Measurements from ENCODE around the gene ACAD10.
"Not testable (repeated sequence)": the region's sequence is repeated elsewhere in the genome, so short reads cannot be mapped to it uniquely, and the experiment has no call there.

Gene ACAD10

DNA sequence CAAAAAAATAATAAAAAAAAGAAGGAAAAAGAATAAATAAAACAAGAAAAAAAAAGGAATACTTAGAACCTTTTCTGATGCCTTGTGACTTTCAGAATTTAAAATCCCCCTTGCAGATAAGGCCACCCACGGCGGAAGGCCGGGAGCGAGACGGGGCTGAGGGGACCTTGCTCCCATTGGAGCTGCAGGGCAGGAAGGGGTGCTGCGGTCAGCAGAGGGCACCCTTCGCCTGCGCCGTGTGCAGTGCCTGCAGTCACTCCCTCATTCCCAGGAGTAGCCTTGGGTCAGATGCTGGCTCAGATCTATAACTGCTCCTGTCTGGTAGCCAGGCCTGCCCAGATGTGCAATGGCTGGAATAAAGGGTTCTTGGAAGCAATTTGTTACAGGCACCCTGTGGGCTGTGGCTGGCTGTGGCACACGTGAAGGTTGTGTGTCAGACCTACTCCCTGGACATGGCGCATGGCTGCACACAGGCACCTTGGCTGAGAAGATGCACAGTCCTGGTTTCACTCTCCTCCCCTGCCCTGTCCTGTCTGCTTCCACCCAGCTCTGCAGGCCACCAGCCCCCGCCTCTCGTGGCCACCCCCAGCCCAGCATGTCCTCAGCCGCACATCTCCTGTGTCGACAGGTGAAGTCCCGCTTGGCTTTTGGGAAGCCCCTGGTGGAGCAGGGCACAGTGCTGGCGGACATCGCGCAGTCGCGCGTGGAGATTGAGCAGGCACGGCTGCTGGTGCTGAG is 67.5 kb downstream of the ACAD10 start:
- DNase-seq (peak; percentile 26), ATAC-seq (no peak)

DNA sequence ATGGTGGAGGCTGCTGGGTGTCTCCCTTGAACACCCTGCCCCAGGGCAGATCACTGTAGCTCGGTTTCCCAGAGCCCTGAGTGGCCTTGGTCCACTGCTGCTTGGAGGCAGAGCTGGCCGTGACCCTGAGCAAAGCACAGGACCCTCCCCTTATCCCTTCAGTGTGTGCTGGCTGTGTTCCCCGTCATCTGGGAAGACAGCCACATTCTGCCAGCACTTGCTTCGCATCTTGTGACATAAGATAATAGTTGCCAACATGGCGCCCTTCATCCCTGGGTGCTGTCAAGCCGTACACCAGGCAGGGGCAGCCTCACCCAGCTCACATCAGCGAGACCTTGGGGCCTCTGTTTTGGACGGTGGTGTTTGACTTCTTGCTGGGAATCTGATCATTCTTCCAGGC is 68.8 kb downstream of the ACAD10 start:
- DNase-seq (no peak), ATAC-seq (no peak)

DNA sequence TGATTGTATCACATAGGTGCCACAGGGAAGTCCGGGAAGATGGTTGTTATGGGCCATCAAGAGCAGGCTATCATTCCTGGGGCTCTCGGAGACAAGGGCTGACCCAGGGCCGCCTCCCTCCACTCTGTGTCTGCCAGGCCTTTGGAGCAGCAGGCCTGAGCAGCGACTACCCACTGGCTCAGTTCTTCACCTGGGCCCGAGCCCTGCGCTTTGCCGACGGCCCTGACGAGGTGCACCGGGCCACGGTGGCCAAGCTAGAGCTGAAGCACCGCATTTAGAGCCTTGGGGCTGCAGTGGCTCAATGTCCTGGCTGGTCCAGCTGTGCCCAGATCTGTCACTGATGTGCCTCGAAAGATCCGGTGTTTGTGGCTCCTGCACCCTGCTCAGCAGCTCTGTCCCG is 70.3 kb downstream of the ACAD10 start:
- DNase-seq: no peak

DNA sequence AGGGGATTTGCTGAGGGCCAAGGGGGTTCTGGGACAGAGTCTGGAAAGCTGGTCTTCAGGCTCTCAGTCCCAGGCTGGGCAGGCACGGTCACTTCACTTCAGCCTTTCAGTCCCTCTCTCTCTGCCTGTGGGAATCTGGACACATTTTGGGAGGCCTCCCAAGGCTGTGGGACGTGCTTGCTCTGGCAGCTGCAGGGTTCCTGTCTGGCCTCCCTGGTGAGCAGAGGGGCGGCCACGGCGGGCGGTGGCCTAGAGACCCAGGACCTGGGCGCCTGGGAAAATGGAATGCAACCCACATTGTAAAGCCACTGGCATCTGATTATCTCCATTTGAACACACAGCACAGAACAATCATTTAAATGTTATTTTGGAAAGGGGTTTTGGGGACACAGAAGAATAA is 70.8 kb downstream of the ACAD10 start:
- DNase-seq (no peak), ATAC-seq (no peak)

More for the DNA sequence above, 70.3 kb downstream of the ACAD10 start:
- ATAC-seq: no peak

DNA sequence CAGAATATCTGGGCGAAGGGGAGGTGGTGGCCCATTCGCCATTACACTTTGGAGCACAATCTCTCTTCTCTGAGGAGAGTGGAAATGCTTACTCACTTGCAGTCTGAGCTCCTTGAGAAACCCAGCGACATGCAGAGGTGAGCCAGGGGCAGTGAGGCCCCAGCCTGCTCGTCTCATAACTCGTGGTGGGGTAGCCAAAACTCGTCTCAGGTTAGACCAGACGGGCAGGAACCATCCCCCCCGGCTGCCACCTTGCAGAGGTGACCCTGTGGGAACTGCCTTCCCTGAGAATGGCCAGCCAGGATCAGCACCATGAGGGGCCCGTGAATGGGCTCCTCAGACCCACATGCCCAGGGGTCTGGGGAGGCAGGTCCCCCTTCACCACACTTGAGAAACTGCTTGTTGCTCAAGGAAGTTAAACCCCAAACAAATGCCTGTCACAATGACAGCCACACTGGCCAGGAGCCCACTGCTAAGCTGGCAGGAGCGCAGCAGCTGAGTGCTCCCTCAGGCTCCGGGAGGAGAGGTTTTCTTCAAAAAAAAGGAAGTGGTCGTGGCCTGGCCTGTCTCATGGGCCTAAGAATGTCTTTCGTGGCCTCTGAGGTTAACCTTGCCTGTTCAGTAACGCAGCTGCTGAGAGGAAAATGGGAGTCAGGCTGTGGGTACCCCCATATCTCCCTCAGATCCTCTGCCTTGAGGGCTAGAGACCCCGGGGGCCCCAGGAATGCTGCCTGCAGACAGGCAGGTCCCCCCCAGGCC is 71.7 kb downstream of the ACAD10 start:
- no peak for DNase-seq
- peak; percentile 63 for ATAC-seq

DNA sequence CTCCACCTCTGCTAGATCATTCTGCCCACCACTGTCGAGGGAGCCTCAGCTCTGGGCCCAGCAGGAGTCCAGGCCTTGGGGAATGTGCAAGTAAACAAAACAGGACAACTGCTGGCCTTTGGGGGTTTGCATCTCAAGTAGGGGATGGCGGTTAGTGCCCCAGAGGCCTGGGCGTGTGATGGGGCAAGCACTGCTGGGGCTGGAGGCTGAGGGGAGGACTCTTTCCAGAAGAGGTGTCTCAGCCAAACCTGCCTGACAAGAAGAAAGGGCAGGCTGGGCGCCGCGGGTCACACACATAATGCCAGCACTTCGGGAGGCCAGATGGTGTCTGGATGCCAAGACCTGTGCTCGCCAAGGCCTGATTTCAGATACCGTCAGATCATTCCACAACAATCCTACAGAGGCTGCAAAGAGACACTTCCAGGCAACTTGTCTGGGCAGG is 72.3 kb downstream of the ACAD10 start:
- DNase-seq (no peak), ATAC-seq (no peak)

DNA sequence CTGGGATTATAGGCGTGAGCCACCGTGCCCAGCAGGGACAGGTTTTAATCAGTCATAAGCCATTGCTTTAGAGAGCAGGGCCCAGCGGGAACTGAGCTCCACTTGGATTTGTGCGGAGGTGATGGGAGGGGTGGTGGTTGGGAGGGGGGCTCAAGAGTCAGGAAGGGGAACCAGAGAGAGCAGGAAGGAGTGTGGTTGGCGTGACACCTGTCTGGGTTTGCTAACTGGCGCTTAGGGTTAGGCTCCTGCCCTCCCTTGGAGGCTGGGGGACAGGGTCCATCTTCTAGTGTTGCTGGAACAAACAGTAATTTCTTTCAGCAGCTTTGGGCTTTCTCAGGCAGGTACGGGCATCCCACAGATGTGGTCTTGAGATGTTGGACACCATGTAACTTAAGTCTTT is 73.4 kb downstream of the ACAD10 start:
- no peak for ATAC-seq
- DNase-seq: no peak

DNA sequence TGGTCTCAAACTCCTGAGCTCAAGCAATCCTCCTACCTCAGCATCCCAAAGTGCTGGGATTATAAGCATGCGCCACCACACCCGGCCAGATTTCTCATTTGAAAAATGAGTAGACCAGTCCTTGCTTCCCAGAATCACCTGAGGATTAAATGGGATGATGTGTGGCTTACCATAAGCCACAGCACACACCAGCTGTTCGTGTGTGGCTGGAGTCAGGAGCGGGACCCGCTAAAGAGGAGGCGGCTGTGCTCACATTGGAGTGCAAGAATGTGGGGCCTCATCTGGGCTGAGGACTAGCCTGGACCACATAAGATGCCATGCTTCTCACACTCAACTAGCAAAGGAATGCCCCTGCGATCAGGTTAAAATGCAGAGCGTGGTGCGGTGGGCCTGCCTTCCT is 74.1 kb downstream of the ACAD10 start:
- no peak for ATAC-seq
- no peak for DNase-seq

DNA sequence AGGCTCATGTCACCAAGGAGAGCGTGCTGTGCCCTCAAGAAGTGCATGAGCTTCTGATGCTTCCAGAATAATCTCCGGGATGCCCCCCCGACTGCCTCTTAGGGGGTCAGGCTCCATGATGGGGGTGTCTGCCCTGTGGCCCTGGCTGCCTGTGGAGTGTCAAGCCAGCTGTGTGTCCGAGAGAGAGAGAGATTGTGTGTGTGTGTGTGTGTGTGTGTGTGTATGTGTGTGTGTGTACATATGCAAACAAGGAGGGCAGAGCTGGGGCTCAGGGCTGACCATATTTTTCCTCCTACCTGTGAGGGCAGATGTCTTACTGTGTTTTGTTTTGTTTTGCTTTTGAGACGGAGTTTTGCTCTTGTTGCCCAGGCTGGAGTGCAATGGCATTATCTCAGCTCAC is 75.2 kb downstream of the ACAD10 start:
- DNase-seq: no peak
- no peak for ATAC-seq

DNA sequence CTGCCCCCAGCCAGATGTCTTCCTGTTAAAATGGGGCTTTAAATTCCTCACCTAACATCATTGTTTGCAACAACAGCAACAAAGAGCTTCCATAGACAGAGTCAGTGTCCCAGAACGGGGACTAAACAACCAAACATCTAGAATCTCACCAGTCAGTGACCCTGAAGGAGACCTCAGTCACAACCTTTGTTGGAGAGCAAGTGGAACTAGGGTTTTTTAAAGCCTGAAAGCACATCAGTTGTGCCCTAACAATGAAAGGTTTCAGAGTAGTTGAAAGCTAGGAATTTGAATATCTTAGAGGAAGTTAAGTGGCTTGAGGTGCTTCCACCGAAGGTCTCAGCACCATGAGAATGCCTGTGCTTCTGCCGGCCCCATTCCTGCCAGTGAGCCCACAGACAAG is 75.9 kb downstream of the ACAD10 start:
- no peak for DNase-seq
- ATAC-seq: no peak

DNA sequence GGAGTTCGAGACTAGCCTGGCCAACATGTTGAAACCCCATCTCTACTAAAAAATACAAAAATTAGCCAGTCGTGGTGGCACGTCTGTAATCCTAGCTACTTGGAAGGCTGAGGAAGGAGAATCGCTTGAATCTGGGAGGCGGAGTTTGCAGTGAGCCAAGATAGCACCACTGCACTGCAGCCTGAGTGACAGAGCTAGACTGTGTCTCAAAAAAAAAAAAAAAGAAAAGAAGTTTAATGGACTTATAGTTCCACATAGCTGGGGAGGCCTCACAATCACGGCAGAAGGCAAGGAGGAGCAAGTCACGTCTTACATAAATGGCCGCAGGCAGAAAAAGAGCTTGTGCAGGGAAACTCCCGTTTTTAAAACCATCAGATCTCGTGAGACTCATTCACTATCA is 77.7 kb downstream of the ACAD10 start:
- ATAC-seq, DNase-seq: not testable (repeated sequence)

DNA sequence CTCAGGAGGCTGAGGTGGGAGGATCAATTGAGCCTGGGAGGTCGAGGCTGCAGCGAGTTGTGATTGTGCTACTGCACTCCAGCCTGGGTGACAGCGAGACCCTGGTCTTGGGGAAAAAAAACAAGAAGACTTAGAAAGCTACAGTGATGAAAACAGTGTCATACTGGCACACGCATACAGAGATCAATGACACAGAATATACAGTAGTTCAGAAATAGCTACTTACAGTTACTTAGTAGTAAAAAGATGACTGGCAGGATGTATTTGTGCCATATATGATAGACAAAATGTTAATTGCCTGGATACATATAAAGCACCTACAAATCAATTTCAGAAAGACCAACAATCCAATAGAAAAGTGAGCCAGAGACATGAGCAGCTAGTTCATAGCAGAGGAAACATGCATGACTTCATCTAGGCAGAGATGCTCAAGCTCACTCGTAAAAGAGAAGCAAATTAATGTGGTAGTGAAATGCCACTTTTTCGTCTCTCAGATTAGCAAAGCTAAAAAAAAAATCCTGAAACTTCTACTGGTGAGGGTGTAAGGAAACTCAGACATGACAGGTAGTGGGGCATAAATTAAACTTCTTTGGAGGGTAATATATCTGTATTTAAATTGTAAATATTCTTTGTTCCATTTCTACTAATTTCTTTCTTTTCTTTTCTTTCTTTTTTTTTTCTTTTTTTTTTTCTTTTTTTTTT is 78.4 kb downstream of the ACAD10 start:
- no peak for ATAC-seq

DNA sequence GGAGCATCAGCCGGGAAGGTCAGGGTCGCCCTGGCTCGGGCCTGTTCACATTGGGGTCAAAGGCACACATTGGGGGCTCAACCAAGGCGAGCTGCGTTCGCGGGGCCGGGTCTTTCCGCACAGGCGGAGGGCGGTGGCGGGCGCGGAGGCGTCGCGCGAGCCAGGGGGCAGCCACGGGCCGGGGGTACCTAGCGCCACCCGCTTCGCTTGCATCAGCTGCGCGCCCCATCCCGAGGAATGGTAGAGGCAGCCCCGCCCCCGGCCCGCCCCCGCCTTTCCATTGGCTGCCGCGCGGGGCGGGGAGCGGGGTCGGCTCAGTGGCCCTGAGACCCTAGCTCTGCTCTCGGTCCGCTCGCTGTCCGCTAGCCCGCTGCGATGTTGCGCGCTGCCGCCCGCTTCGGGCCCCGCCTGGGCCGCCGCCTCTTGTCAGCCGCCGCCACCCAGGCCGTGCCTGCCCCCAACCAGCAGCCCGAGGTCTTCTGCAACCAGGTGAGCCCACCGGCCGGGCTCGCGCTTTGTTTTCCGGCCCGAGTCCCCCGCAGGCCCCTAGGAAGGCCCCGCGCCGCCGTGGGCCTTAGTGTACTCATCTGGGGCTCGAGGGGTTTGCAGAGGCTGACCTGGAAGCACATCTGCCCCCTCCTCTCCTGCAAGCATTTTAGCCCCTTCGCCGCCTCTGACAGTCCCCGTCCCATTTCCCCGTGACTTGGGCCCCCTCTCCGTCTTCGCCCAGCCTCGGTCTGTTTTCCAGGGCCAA is 80.9 kb downstream of the ACAD10 start, which contains the start of gene ALDH2:
ALDH2 (plus strand) TSS at position 326 of the 754 bp plus-strand sequence; CDS start at position 376, 50 bp downstream.
- ATAC-seq (peak; percentile 63), DNase-seq (peak; percentile 52)

More for the DNA sequence above, 78.4 kb downstream of the ACAD10 start:
- no peak for DNase-seq

DNA sequence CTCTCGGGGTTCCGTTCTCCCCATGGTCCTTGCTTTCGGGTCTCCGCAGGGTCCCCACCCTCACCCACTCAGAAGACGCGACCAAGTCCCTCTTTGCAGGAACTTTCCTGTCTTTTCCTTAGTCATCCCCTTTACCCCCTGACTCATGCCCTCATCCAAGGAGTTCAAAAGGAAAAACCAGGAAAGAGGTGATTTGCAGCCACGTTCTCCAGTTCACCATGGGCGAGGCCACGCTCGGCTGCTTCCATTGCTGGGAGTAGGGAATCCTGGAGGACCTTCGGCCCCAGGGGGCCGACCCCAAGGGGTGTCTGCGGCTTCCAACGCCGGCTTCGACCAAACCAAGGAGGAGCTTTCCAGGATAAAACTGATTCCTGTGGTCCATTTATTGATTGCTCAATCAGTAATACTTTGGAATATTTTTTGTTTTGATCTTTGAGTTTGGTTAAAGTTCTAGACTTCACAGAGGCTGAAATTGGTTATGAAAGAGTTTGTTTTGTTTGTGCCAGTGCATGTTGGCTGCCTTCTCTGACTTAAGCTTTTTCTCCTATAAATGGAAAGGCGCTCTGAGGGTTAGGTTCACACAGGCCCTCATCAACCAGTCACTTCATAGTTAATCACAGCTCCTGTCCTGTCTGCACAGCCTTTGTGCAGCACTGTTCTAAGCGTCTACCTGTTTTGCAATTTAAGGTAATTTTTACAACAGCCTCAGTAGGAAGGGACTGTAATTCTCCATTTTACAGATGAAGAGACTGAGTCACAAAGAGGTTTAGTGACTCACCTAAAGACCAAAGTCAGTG is 81.7 kb downstream of the ACAD10 start:
- no peak for DNase-seq

DNA sequence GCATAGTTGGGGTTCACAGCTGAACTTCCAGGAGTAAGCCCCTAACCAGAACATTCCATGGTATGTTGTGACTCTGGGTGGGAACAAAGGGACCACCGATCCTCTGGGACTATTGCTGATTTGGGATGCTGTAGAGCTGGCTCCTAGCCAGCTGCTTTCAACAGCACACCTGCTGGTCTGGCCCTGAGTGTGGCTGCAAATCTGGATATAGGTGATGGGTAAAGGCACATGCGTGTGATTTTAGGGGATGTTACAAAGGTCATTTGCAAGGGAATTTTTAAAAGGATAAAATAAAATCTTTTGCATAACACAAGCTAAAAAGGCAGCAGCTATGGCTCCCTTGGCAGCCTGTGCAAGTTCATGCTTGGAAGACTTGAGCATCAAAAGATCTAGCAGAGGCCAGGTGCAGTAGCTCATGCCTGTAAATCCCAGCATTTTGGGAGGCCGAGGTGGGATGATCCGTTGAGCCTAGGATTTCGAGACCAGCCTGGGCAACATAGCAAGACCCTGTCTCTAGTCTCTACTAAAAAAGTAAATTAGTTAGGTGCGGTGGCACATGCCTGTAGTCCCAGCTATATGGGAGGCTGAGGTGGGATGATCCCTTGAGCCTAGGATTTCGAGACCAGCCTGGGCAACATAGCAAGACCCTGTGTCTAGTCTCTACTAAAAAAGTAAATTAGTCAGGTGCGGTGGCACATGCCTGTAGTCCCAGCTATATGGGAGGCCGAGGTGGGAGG is 82.5 kb downstream of the ACAD10 start:
- no peak for ATAC-seq
- no peak for DNase-seq

More for the DNA sequence above, 81.7 kb downstream of the ACAD10 start:
- peak; percentile 26 for ATAC-seq

DNA sequence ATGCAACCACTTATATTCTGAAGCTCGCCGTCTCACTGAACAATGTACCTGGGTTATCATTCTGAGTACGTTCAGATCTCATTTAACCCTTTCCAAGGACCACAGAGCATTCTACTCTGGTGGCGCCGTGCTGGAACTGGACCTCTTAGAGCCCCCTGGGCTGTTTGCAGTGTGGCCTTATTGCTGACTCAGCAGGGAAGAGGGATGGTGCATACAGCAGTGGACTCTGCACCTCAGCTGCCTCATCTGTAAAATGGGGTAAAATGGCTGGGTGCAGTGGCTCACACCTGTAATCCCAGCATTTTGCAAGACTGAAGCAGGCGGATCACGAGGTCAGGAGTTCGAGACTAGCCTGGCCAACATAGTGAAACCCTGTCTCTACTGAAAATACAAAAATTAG is 83.7 kb downstream of the ACAD10 start:
- ATAC-seq (no peak), DNase-seq (no peak)

DNA sequence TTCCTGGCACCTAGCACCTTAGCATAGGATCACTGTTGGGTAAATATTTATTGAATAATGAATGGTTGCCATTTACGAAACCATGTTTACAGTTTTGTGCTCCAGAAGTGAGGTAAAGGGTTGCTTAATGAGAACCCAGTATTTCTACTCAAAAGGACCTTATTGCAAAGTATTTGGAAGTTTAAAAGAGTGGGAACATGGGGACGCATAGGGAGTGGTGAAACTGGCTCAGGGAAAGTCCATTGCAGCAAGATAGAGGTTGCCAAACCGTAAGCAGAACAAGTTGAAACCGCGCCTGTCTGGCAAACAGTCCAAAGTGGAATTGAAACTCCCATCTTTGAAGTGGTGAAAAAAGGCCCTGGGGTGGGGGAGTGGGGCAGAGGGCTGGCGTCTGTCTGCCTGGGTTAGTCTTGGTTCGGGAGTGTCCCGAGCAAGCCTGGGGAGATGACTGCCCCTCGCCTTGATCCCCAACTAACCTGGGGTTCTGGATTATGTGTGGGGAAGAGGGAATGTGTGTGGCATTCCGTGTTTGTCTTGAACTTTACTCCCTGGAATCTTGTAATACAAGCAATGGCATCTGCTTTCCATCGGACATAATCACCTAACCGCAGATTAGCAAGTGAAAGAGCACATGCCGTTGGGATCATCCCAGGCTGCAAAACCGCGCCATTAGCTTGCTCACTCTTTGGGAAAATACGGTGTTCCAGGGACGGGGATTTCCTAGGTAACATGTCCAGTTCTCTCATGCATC is 88.1 kb downstream of the ACAD10 start:
- DNase-seq: no peak
- ATAC-seq: no peak

DNA sequence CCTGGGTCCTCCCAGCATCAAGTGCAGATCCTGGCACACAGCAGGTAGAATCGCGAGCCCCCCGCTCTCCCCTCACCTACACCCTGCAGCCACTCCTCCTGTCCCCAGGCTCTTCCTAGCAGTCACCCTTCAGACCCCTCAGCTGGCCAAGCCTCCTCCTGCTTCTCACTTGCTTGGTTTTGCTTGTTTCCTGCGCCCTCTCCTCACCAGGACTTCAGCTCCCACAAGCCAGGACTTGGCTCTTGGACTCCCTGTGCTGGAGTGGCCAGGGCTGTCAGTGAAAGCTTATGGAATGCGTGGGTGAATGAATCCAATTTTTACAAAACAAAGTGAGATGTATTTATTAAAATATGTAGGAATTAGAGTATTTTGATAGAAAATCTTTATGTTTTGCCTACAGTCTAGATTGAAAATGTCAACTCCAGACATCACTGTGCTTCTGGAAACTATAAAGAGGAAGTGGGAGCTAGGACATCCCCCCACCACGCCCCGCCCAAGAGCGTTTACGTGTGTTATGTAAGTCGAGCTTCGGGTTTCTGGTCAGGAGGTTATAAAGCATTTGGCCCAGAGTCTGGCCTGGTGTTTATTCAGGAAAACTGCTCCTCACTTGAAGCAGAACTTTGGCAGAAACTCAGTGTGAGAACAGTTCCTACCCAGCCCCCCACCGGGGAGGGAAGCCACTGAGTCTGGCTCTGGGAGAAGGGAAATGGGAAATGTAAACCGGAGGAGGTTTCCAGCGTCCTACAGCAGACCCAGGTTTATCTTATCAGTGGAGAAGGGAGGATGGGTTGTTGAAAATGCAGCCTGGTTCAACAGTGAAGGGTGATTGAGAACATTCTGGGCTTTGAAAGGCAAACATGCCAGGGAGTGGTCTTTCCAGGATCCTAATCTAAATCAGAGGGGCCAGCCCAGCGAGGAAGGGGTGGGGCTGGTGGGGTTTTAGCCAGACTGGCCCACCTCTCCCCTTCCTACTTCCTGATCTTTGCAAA is 89.6 kb downstream of the ACAD10 start:
- DNase-seq: peak; percentile 22
- ATAC-seq: no peak
